Activated CD4-positive, alpha-beta T cell treated with anti-CD3 and anti-CD28 coated beads for 36 hours (primary cell): ENCODE data around the gene ZNF844. TPM values are rescaled to one million over a fixed set of nuclear protein-coding genes. Genes with fewer than 3 reads are reported as not detected.
A peak's percentile ranks its signal among the peaks of the same experiment; 100 is the strongest.

Experiments used
- ATAC-seq: fragments of 200-7000 bp; cut with Tn5 transposase; one replicate; pipeline ENCODE4 v1.10.0; 2021; ENCODE audit warnings: mild to moderate bottlenecking, moderate library complexity
- CTCF ChIA-PET: fragments of 350-600 bp; sonication (Branson Sonifier 250); formaldehyde crosslinking; loops from one replicate; lab custom pipeline; 2021; ENCODE audit warnings: antibody characterized with exemption; lab: Charles Lee
- POLR2A ChIA-PET: fragments of 350-600 bp; sonication (Branson Sonifier 250); formaldehyde crosslinking; loops from one replicate; lab custom pipeline; 2021; ENCODE audit warnings: antibody characterized with exemption, inconsistent platforms; lab: Charles Lee
- DNase-seq: peaks from one replicate; pipeline ENCODE4 v3.0.0-alpha.2; 2020
- H3K27ac Mint-ChIP-seq: one replicate; pipeline ENCODE4 v1.8.0; 2021; ENCODE audit warnings: mixed read lengths
- H3K27me3 Mint-ChIP-seq: one replicate; pipeline ENCODE4 v1.8.0; 2021; ENCODE audit warnings: mixed read lengths
- H3K36me3 Mint-ChIP-seq: one replicate; pipeline ENCODE4 v1.8.0; 2021; ENCODE audit warnings: low read depth, mixed read lengths
- H3K4me1 Mint-ChIP-seq: one replicate; pipeline ENCODE4 v1.8.0; 2021; ENCODE audit warnings: mixed read lengths
- H3K4me3 Mint-ChIP-seq: one replicate; pipeline ENCODE4 v1.8.0; 2021; ENCODE audit warnings: mild to moderate bottlenecking, moderate library complexity, mixed read lengths
- H3K9me3 Mint-ChIP-seq: one replicate; pipeline ENCODE4 v1.8.0; 2021; ENCODE audit warnings: low read depth, mixed read lengths
- intact Hi-C, 2 experiments: fragments of 100-400 bp; cut with DNase I in 1 of 2; cut with micrococcal nuclease in 1 of 2; formaldehyde crosslinking; loops; one replicate each; pipeline versions ENCODE4 v1.14.2 to v1.15.1; 2022 to 2024; cut with DNase I, micrococcal nuclease
- total RNA-seq, 2 experiments: library from RNA; stranded (reverse); gene quantifications; one replicate each; pipeline ENCODE4 v1.2.3, GENCODE V29; 2021

The ZNF844 gene
- 1 to 10 TPM; 4.4 to 5.5 TPM for total RNA-seq

DNA sequence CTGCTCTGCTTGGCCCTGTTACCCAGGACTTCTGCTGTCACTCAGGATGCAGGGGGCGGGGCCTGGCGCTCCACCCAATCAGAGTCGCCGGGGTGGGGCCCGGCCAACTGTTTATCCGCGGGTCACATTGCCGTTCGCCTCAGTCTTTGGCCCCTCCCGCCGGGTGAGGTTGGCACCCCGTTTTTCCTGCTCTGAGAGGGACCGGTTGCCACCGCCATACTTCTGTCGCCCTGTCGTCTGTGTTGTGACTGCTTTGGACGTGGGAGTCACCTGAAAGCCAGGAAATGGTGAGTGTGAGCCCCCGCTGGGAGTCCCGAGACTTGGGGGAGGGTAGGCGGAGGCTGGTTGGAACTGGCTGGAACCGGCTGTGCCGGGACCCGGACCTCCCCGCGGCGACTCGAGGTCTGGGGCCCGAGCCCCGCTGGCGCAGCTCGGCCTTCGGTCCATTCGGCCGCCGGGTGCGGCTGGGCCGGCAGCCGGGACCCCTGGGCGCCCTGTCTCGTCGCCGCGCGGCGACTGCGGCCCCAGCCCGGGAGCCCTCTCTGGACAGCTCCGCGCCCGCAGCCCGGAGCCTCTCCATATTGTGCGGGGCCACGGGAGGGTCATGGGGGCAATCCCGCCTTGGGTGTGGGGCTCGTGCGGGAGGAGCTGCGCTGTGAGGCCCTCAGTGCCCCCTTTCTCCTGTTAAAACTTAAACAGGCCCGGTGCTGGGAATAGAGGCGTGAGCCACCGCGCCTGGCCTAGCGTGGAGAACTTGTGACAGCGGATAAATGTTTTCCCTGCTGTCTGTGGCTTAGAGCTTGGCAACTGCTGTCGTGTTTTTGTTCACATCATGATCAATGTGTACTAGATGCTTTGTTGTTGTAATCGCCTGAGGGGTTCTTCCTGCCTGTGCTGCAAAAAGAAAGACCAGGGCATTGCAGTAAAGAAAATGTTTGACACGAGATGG, at the start of gene ZNF844:
ZNF844 (plus strand) TSS at position 142 of the 949 bp plus-strand sequence; CDS start at position 285, 143 bp downstream.
- ChIA-PET CTCF (interaction anchor here (0.7 to 1.2 kb wide), 3 partner anchors 76 to 267 kb away, joined by 3 to 4 read pairs (median 3); partner anchors contain the start of genes ZNF20 and ZNF491), POLR2A (no interaction called here)
- Mint-ChIP-seq H3K9me3 (peaks cover 4% of the 10 kb centered on the region), H3K4me1 (peaks cover 5% of the 10 kb centered on the region), H3K36me3 (peaks cover 22% of the 10 kb centered on the region), H3K4me3 (peak within 1 kb of the TSS; percentile 79), H3K27me3 (no peaks in the 10 kb centered on the region), H3K27ac (peak within 1 kb of the TSS; percentile 86)
- intact Hi-C loops, result loop anchor here in 1 of 2 experiments (2.0 kb wide), 1 partner anchor 140 kb away; the partner anchor contains the start of gene ZNF700
- peak; percentile 94 for ATAC-seq
- DNase-seq, result peak; percentile 91

DNA sequence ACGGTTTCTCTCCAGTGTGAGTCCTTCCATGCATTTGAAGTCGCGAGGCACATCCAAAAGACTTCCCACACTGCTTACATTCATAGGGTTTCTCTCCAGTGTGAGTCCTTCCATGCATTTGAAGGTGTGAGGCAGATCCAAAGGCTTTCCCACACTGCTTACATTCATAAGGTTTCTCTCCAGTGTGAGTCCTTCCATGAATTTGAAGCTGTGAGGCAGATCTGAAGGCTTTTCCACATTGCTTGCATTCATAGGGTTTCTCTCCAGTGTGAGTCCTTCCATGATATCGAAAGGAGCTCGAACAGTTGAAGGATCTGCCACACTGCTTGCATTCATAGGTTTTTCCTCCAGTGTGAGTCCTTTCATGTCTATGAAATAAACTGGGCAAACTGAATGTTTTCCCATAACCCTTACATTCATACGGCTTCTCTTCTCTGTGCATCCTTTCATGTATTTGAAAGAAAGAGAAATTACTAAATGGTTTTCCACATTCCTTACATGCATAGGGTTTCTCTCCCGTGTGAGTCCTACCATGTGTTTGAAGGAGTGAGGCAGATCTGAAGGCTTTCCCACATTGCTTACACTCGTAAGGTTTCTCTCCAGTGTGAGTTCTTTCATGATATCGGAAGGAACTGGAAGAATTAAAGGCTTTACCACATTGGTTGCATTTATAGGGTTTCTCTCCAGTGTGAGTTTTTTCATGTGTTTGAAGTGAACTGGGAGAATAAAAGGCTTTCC, 49.3 kb upstream of the ZNF844 start:
- no peak overlapping the region for H3K27ac Mint-ChIP-seq
- no peaks in the 10 kb centered on the region for H3K4me1 Mint-ChIP-seq
- H3K4me3 Mint-ChIP-seq, result no peak overlapping the region
- ATAC-seq (no peak), DNase-seq (no peak)
- H3K36me3 Mint-ChIP-seq, result peaks cover 77% of the 10 kb centered on the region
- H3K27me3 Mint-ChIP-seq, result no peaks in the 10 kb centered on the region
- ChIA-PET CTCF (no interaction called here), POLR2A (no interaction called here)
- intact Hi-C loops, result loop anchor here in 1 of 2 experiments (10.0 kb wide), 1 partner anchor 330 kb away; no protein-coding TSS in a partner anchor
- H3K9me3 Mint-ChIP-seq, result peaks cover 42% of the 10 kb centered on the region

DNA sequence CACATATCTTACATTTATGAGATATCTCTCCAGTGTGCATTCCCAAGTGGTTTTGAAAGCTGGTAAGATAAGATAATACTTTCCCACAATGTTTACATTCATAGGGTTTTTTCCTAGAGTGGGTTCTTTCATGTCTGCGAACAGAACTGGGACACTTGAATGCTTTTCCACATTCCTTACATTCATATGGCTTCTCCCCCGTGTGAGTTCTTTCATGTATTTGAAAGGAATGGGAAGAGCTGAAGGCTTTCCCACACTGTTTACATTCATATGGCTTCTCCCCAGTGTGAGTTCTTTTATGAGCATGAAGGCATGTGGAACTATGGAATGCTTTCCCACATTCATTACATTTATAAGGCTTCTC, 48.8 kb upstream of the ZNF844 start:
- no peak overlapping the region for H3K4me3 Mint-ChIP-seq
- peaks cover 42% of the 10 kb centered on the region for H3K9me3 Mint-ChIP-seq
- no peak overlapping the region for H3K27ac Mint-ChIP-seq
- ATAC-seq, result no peak
- H3K36me3 Mint-ChIP-seq, result peaks cover 75% of the 10 kb centered on the region
- no peaks in the 10 kb centered on the region for H3K27me3 Mint-ChIP-seq
- no peaks in the 10 kb centered on the region for H3K4me1 Mint-ChIP-seq
- CTCF ChIA-PET, result no interaction called here
- no peak for DNase-seq
- intact Hi-C loops, result loop anchor here in 1 of 2 experiments (10.0 kb wide), 1 partner anchor 331 kb away; no protein-coding TSS in a partner anchor
- POLR2A ChIA-PET, result no interaction called here

DNA sequence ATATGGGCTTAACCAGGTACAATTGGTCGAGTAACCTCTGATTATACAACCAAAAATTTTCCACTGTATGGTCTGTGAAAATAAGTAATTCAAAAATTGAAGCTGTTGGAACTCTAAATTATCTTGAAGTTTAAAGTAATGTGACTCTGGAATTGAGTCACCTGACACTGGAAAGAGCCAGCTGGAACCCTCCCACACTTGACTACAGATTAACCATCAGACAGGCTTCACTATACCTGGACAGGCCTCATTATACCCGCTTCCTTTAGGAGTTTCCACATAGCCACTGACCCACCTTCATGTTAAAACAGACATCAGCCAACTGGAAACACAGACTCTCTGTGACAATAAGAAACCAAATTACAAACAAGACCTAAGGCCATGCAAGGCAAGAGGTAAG, 30.3 kb upstream of the ZNF844 start:
- Mint-ChIP-seq H3K27ac (no peak overlapping the region), H3K27me3 (peaks cover 3% of the 10 kb centered on the region), H3K4me3 (peak overlapping the region; percentile 41), H3K4me1 (peaks cover 9% of the 10 kb centered on the region), H3K9me3 (peaks cover 2% of the 10 kb centered on the region), H3K36me3 (peaks cover 3% of the 10 kb centered on the region)
- DNase-seq (no peak), ATAC-seq (no peak)
- intact Hi-C loops, result loop anchor here in 1 of 2 experiments (2.0 kb wide), 1 partner anchor 33 kb away; no protein-coding TSS in a partner anchor
- CTCF ChIA-PET, result interaction anchor here (1.5 to 1.8 kb wide), 2 partner anchors 71 to 107 kb away, joined by 3 to 6 read pairs; no protein-coding TSS in a partner anchor
- POLR2A ChIA-PET, result no interaction called here

DNA sequence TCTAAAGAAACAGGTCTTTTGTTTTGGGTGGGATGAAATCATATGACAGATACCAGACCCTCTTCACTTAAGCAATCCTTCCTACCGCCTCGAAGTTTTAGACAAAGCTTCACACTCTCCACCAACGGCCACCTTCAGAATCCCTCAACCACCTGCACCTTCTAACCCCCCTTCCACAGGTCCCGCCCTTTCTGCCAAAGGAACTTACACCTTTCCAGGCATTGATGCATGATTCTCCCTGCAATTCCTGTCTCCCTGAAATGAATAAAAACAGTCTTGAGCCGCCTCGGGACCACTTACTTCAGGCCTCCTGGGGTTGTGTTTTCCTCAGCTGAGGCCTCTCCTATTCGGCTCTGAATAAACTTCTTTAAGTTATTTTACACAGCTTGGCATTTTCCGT, 29.9 kb upstream of the ZNF844 start:
- DNase-seq, result no peak
- no peak for ATAC-seq
- Mint-ChIP-seq H3K27me3 (peaks cover 3% of the 10 kb centered on the region), H3K4me3 (peak overlapping the region; percentile 41), H3K36me3 (peaks cover under 1% of the 10 kb centered on the region), H3K27ac (peak overlapping the region; percentile 5), H3K4me1 (peaks cover 9% of the 10 kb centered on the region), H3K9me3 (peaks cover 2% of the 10 kb centered on the region)
- POLR2A ChIA-PET, result interaction anchor here (0.8 to 1.7 kb wide), 2 partner anchors 46 to 460 kb away, joined by 4 to 8 read pairs; no protein-coding TSS in a partner anchor
- CTCF ChIA-PET, result interaction anchor here (0.9 to 1.8 kb wide), 3 partner anchors 25 to 107 kb away, joined by 3 to 6 read pairs (median 5); no protein-coding TSS in a partner anchor
- intact Hi-C loops, result loop anchor here (1.0 to 5.0 kb wide), 3 partner anchors 32 to 111 kb away; no protein-coding TSS in a partner anchor

DNA sequence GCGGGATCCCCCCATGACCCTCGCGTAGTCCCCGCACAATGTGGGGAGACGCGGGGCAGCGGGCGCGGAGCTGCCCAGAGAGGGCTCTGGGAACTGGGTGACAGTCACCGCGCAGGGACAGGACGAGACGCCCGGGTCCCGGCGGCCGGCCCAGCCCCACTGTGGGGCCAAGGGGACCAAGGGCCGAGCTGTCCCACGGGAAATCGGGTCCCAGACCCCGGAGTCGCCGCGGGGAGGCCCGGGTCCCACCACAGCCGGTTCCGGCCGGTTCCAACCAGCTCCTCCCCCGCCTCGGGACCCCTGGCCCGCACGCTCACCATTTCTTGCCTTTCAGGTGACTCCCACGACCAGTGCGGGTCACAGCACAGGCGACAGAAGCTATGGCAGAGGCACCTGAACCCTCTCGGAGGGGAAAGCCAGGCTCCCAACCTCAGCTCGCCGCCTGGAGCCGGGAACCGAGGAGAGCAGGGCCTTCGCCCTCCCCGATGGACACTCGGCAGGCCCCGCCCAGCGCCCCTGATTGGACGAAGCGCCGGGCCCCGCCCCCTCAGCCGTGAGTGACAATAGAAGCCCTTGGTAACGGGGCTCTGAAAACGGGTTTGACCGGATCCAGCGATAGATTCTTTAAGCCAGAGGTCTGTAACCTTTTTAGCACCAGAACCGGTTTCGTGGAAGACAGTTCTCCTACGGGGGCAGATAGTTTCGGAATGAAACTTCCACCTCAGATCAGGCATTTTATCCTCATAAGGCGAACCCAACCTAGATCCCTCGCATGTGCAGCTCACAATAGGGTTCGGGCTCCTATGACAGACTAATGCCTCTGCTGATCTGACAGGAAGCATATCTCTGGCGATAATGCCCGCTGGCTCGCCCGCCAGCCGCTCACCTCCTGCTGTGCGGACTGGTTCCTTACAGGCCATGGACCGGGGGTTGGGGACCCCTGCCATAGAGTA, 29.0 kb upstream of the ZNF844 start, which contains the start of gene ZNF433:
ZNF433 (minus strand) TSS at position 460 of the 953 bp plus-strand sequence; CDS start at position 320, 140 bp downstream.
- ATAC-seq (peak; percentile 97), DNase-seq (peak; percentile 89)
- CTCF ChIA-PET, result interaction anchor here (0.6 to 1.8 kb wide), 7 partner anchors 24 to 350 kb away, joined by 3 to 6 read pairs (median 3); partner anchors contain the start of gene ZNF700
- Mint-ChIP-seq H3K9me3 (peaks cover 2% of the 10 kb centered on the region), H3K4me1 (peaks cover 9% of the 10 kb centered on the region), H3K27me3 (peaks cover 3% of the 10 kb centered on the region), H3K36me3 (no peaks in the 10 kb centered on the region), H3K27ac (peak within 1 kb of the TSS; percentile 82), H3K4me3 (peak within 1 kb of the TSS; percentile 77)
- intact Hi-C loops, result loop anchor here (1.0 to 5.0 kb wide), 3 partner anchors 33 to 112 kb away; no protein-coding TSS in a partner anchor
- POLR2A ChIA-PET, result interaction anchor here (0.8 to 1.7 kb wide), 2 partner anchors 47 to 459 kb away, joined by 4 to 8 read pairs; no protein-coding TSS in a partner anchor

DNA sequence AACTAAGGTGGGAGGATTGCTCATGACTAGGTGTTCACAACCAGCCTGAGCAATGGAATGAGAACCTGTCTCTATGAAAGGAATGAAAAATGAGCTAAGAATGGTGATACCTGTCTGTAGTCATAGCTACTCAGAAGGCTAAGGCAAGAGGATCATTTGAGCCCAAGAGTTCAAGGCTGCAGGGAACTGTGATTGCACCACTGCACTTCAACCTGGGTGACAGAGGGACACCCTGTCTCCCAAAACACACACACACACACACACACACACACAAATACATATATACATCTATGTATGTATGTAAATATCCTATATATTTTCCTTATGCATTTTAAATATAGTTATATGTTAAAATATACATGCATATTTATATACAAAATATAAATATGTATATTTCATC, 21.6 kb upstream of the ZNF844 start:
- no peaks in the 10 kb centered on the region for H3K4me1 Mint-ChIP-seq
- CTCF ChIA-PET, result no interaction called here
- no peaks in the 10 kb centered on the region for H3K27me3 Mint-ChIP-seq
- no peak overlapping the region for H3K4me3 Mint-ChIP-seq
- POLR2A ChIA-PET, result no interaction called here
- intact Hi-C loops, result no loop called here
- ATAC-seq (no peak), DNase-seq (no peak)
- H3K27ac Mint-ChIP-seq, result no peak overlapping the region
- peaks cover 32% of the 10 kb centered on the region for H3K36me3 Mint-ChIP-seq
- H3K9me3 Mint-ChIP-seq, result peaks cover 23% of the 10 kb centered on the region

DNA sequence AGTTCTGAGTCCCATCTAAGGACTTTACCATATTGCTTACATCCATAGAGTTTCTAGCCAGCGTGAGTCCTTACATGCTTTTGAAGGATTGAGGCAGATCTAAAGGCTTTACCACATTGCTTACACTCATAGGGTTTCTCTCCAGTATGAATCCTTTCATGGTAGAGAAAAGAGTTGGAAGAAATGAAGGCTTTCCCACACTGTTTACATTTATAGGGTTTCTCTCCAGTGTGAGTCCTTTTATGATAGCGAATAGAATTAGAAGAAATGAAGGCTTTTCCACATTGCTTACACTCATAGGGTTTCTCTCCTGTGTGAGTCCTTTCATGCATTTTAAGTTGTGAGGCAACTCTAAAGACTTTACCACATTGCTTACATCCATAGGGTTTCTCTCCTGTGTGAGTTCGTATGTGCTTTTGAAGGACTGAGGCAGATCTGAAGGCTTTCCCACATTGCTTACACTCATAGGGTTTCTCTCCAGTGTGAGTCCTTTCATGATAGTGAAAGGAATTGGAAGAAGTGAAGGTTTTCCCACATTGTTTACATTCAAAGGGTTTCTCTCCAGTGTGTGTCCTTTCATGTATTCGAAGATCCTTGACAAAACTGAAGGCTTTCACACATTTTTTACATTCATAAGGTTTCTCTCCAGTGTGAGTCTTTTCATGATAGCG, 20.6 kb upstream of the ZNF844 start:
- no peak overlapping the region for H3K27ac Mint-ChIP-seq
- DNase-seq, result no peak
- H3K4me1 Mint-ChIP-seq, result no peaks in the 10 kb centered on the region
- ChIA-PET POLR2A (no interaction called here), CTCF (no interaction called here)
- no peak overlapping the region for H3K4me3 Mint-ChIP-seq
- intact Hi-C loops, result no loop called here
- H3K27me3 Mint-ChIP-seq, result no peaks in the 10 kb centered on the region
- peaks cover 32% of the 10 kb centered on the region for H3K36me3 Mint-ChIP-seq
- peaks cover 23% of the 10 kb centered on the region for H3K9me3 Mint-ChIP-seq
- ATAC-seq, result no peak

DNA sequence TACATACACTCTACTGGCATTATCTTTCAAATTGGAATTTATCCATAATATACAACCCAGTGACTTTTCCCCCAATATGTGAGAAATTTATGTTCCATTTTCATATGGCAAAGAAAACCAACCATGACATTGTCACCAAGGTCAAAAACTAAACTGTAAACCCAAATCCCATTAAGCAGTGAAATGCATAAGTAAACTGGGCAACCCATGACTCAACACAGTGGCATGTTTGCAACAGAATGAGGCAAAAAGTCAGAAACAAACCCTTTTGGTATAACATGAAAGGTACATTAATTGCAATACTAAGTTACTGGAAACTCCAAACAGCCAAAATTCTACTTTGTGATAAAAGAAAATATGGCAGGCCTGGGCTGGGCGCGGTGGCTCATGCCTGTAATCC, 16.7 kb upstream of the ZNF844 start:
- Mint-ChIP-seq H3K36me3 (peaks cover 31% of the 10 kb centered on the region), H3K4me1 (peaks cover 4% of the 10 kb centered on the region), H3K27ac (no peak overlapping the region), H3K9me3 (peaks cover 17% of the 10 kb centered on the region), H3K4me3 (no peak overlapping the region), H3K27me3 (peaks cover 5% of the 10 kb centered on the region)
- CTCF ChIA-PET, result no interaction called here
- DNase-seq (no peak), ATAC-seq (no peak)
- POLR2A ChIA-PET, result no interaction called here
- intact Hi-C loops, result no loop called here
